ENCODE measurements around the gene CBLB. TPM values are rescaled to one million over a fixed set of nuclear protein-coding genes. Genes with fewer than 3 reads are reported as not detected.
A peak's percentile ranks its signal among the peaks of the same experiment; 100 is the strongest.

The CBLB gene
- total RNA-seq, 4 donors from 2014 or later = 154 to 177 (median 169) TPM

GRCh38 chr3:105845488-105845887 lies 23.3 kb downstream of the CBLB start:
- whole genome bisulfite sequencing, 2 donors = 56 to 59% methylated on average over 1 of the region's 1 CpG
- Histone ChIP-seq H3K4me1 (peaks cover 0 to 59% (median 6%) of the 10 kb centered on the region in 4 donors), H3K27ac (peak overlapping the region in 1 of 4 donors; percentile 50), H3K4me3 (no peak overlapping the region), H3K36me3 (peaks cover 0 to 9% (median 0%) of the 10 kb centered on the region in 3 donors), H3K27me3 (no peaks in the 10 kb centered on the region), H3K9me3 (no peaks in the 10 kb centered on the region)
- TF ChIP-seq EP300 (IDR thresholded peaks at IDR 0.05) (no peak), CTCF (IDR thresholded peaks at IDR 0.05) (no peak), POLR2A (IDR thresholded peaks at IDR 0.05) (no peak)
- DNase-seq (ENCODE audit: low spot score in 2 of 2) = no peak

GRCh38 chr3:105844704-105845103 lies 24.1 kb downstream of the CBLB start:
- Histone ChIP-seq H3K9me3 (no peaks in the 10 kb centered on the region), H3K4me1 (peaks cover 0 to 59% (median 6%) of the 10 kb centered on the region in 4 donors), H3K27ac (peak overlapping the region in 1 of 4 donors; percentile 27), H3K27me3 (no peaks in the 10 kb centered on the region), H3K36me3 (peaks cover 0 to 8% (median 0%) of the 10 kb centered on the region in 3 donors), H3K4me3 (no peak overlapping the region)
- TF ChIP-seq POLR2A (IDR thresholded peaks at IDR 0.05) = no peak
- TF ChIP-seq CTCF (IDR thresholded peaks at IDR 0.05) = no peak
- TF ChIP-seq EP300 (IDR thresholded peaks at IDR 0.05) = no peak
- DNase-seq (ENCODE audit: low spot score in 2 of 2) = no peak

GRCh38 chr3:105843994-105844393 lies 24.8 kb downstream of the CBLB start:
- Histone ChIP-seq H3K4me1 (peaks cover 0 to 56% (median 6%) of the 10 kb centered on the region in 4 donors), H3K4me3 (no peak overlapping the region), H3K27ac (peak overlapping the region in 1 of 4 donors; percentile 27), H3K36me3 (peaks cover 0 to 10% (median 0%) of the 10 kb centered on the region in 3 donors), H3K27me3 (no peaks in the 10 kb centered on the region), H3K9me3 (no peaks in the 10 kb centered on the region)
- DNase-seq (ENCODE audit: low spot score in 2 of 2) = no peak
- no peak for TF ChIP-seq CTCF (IDR thresholded peaks at IDR 0.05)
- no peak for TF ChIP-seq EP300 (IDR thresholded peaks at IDR 0.05)
- TF ChIP-seq POLR2A (IDR thresholded peaks at IDR 0.05) = no peak
- WGBS, 2 donors = 78 to 79% methylated on average over 6 of the region's 6 CpGs

- WGBS, 2 donors = 97 to 98% methylated on average over 2 of the region's 2 CpGs
- no peaks in the 10 kb centered on the region for H3K9me3 ChIP-seq
Measured at GRCh38 chr3:105842943-105843342, 25.9 kb downstream of the CBLB start.

GRCh38 chr3:105842449-105842848 lies 26.4 kb downstream of the CBLB start:
- no peak overlapping the region for H3K4me3 ChIP-seq
- WGBS, 2 donors = 91 to 92% methylated on average over 3 of the region's 3 CpGs
- no peak for TF ChIP-seq EP300 (IDR thresholded peaks at IDR 0.05)
- no peak for TF ChIP-seq CTCF (IDR thresholded peaks at IDR 0.05)
- no peak for TF ChIP-seq POLR2A (IDR thresholded peaks at IDR 0.05)
- peaks cover 0 to 49% (median 6%) of the 10 kb centered on the region in 4 donors for H3K4me1 ChIP-seq
- H3K27me3 ChIP-seq = no peaks in the 10 kb centered on the region
- H3K36me3 ChIP-seq = peaks cover 0 to 15% (median 0%) of the 10 kb centered on the region in 3 donors
- no peak overlapping the region for H3K27ac ChIP-seq
- no peak for DNase-seq (ENCODE audit: low spot score in 2 of 2)
- no peaks in the 10 kb centered on the region for H3K9me3 ChIP-seq

More at GRCh38 chr3:105842943-105843342, 25.9 kb downstream of the CBLB start:
- TF ChIP-seq EP300 (IDR thresholded peaks at IDR 0.05) = no peak
- TF ChIP-seq POLR2A (IDR thresholded peaks at IDR 0.05) = no peak
- TF ChIP-seq CTCF (IDR thresholded peaks at IDR 0.05) = no peak
- Histone ChIP-seq H3K4me3 (no peak overlapping the region), H3K27ac (no peak overlapping the region), H3K36me3 (peaks cover 0 to 15% (median 0%) of the 10 kb centered on the region in 3 donors), H3K27me3 (no peaks in the 10 kb centered on the region), H3K4me1 (peaks cover 0 to 49% (median 6%) of the 10 kb centered on the region in 4 donors)
- DNase-seq (ENCODE audit: low spot score in 2 of 2) = no peak

All from tibial nerve (tissue), 4 donors.